Activated CD4-positive, alpha-beta T cell treated with anti-CD3 and anti-CD28 coated beads for 36 hours (primary cell): ENCODE results near the gene PACS1. TPM values are rescaled to one million over a fixed set of nuclear protein-coding genes. Genes with fewer than 3 reads are reported as not detected.

Experiments used
- ATAC-seq: fragments of 200-7000 bp; cut with Tn5 transposase; one replicate; pipeline ENCODE4 v1.10.0; 2021; ENCODE audit warnings: mild to moderate bottlenecking, moderate library complexity
- CTCF ChIA-PET: fragments of 350-600 bp; sonication (Branson Sonifier 250); formaldehyde crosslinking; loops from one replicate; lab custom pipeline; 2021; ENCODE audit warnings: antibody characterized with exemption; lab: Charles Lee
- POLR2A ChIA-PET: fragments of 350-600 bp; sonication (Branson Sonifier 250); formaldehyde crosslinking; loops from one replicate; lab custom pipeline; 2021; ENCODE audit warnings: antibody characterized with exemption, inconsistent platforms; lab: Charles Lee
- DNase-seq: peaks from one replicate; pipeline ENCODE4 v3.0.0-alpha.2; 2020
- H3K27ac Mint-ChIP-seq: one replicate; pipeline ENCODE4 v1.8.0; 2021; ENCODE audit warnings: mixed read lengths
- H3K27me3 Mint-ChIP-seq: one replicate; pipeline ENCODE4 v1.8.0; 2021; ENCODE audit warnings: mixed read lengths
- H3K36me3 Mint-ChIP-seq: one replicate; pipeline ENCODE4 v1.8.0; 2021; ENCODE audit warnings: low read depth, mixed read lengths
- H3K4me1 Mint-ChIP-seq: one replicate; pipeline ENCODE4 v1.8.0; 2021; ENCODE audit warnings: mixed read lengths
- H3K4me3 Mint-ChIP-seq: one replicate; pipeline ENCODE4 v1.8.0; 2021; ENCODE audit warnings: mild to moderate bottlenecking, moderate library complexity, mixed read lengths
- H3K9me3 Mint-ChIP-seq: one replicate; pipeline ENCODE4 v1.8.0; 2021; ENCODE audit warnings: low read depth, mixed read lengths
- intact Hi-C, 2 experiments: fragments of 100-400 bp; cut with DNase I in 1 of 2; cut with micrococcal nuclease in 1 of 2; formaldehyde crosslinking; loops; one replicate each; pipeline versions ENCODE4 v1.14.2 to v1.15.1; 2022 to 2024; cut with DNase I, micrococcal nuclease
- total RNA-seq, 2 experiments: library from RNA; stranded (reverse); gene quantifications; one replicate each; pipeline ENCODE4 v1.2.3, GENCODE V29; 2021

PACS1 gene
- total RNA-seq, 2 experiments from 2014 or later: 76.6 to 90.7 TPM

GRCh38 chr11:66157182-66157864 lies 87.3 kb downstream of the PACS1 start:
- ChIA-PET CTCF (no interaction called here), POLR2A (no interaction called here)
- H3K27me3 Mint-ChIP-seq: no peaks in the 10 kb centered on the region
- intact Hi-C loops: no loop called here
- DNase-seq (no peak), ATAC-seq (peak; percentile 75)
- peak overlapping the region; percentile 82 for H3K27ac Mint-ChIP-seq
- peaks cover 49% of the 10 kb centered on the region for H3K4me1 Mint-ChIP-seq
- H3K36me3 Mint-ChIP-seq: no peaks in the 10 kb centered on the region
- H3K9me3 Mint-ChIP-seq: no peaks in the 10 kb centered on the region
- no peak overlapping the region for H3K4me3 Mint-ChIP-seq

GRCh38 chr11:66158156-66158555 lies 88.1 kb downstream of the PACS1 start:
- DNase-seq (no peak), ATAC-seq (no peak)
- H3K4me3 Mint-ChIP-seq: no peak overlapping the region
- no peaks in the 10 kb centered on the region for H3K9me3 Mint-ChIP-seq
- H3K27me3 Mint-ChIP-seq: no peaks in the 10 kb centered on the region
- peak overlapping the region; percentile 29 for H3K27ac Mint-ChIP-seq
- peaks cover 44% of the 10 kb centered on the region for H3K4me1 Mint-ChIP-seq
- CTCF ChIA-PET: interaction anchor here (0.6 kb wide), 2 partner anchors 17 to 25 kb away, joined by 3 read pairs; no protein-coding TSS in a partner anchor
- POLR2A ChIA-PET: no interaction called here
- H3K36me3 Mint-ChIP-seq: no peaks in the 10 kb centered on the region
- intact Hi-C loops: no loop called here

GRCh38 chr11:66159324-66159984 lies 89.4 kb downstream of the PACS1 start:
- Mint-ChIP-seq H3K27ac (no peak overlapping the region), H3K4me1 (peaks cover 52% of the 10 kb centered on the region), H3K9me3 (no peaks in the 10 kb centered on the region), H3K4me3 (no peak overlapping the region), H3K27me3 (no peaks in the 10 kb centered on the region), H3K36me3 (no peaks in the 10 kb centered on the region)
- ChIA-PET CTCF (interaction anchor here (1.2 to 1.4 kb wide), 2 partner anchors 10 to 24 kb away, joined by 3 to 4 read pairs; no protein-coding TSS in a partner anchor), POLR2A (no interaction called here)
- intact Hi-C loops: no loop called here
- DNase-seq (no peak), ATAC-seq (no peak)

GRCh38 chr11:66160709-66161108 lies 90.6 kb downstream of the PACS1 start:
- Mint-ChIP-seq H3K4me1 (peaks cover 50% of the 10 kb centered on the region), H3K9me3 (no peaks in the 10 kb centered on the region), H3K4me3 (no peak overlapping the region), H3K36me3 (no peaks in the 10 kb centered on the region), H3K27ac (no peak overlapping the region), H3K27me3 (no peaks in the 10 kb centered on the region)
- intact Hi-C loops: no loop called here
- DNase-seq (no peak), ATAC-seq (no peak)
- POLR2A ChIA-PET: no interaction called here
- CTCF ChIA-PET: interaction anchor here (0.7 to 1.4 kb wide), 3 partner anchors 10 to 25 kb away, joined by 3 to 4 read pairs (median 4); no protein-coding TSS in a partner anchor

GRCh38 chr11:66168289-66168688 lies 98.2 kb downstream of the PACS1 start:
- peaks cover 6% of the 10 kb centered on the region for H3K36me3 Mint-ChIP-seq
- ChIA-PET POLR2A (no interaction called here), CTCF (interaction anchor here (0.5 to 1.2 kb wide), 3 partner anchors 14 to 1198 kb away, joined by 3 read pairs; no protein-coding TSS in a partner anchor)
- no peaks in the 10 kb centered on the region for H3K27me3 Mint-ChIP-seq
- H3K9me3 Mint-ChIP-seq: no peaks in the 10 kb centered on the region
- H3K4me3 Mint-ChIP-seq: no peak overlapping the region
- peaks cover 46% of the 10 kb centered on the region for H3K4me1 Mint-ChIP-seq
- no peak for DNase-seq
- H3K27ac Mint-ChIP-seq: no peak overlapping the region
- ATAC-seq: no peak
- intact Hi-C loops: no loop called here

- DNase-seq (peak; percentile 69), ATAC-seq (peak; percentile 96)
- no peaks in the 10 kb centered on the region for H3K27me3 Mint-ChIP-seq
- ChIA-PET CTCF (no interaction called here), POLR2A (no interaction called here)
- H3K4me1 Mint-ChIP-seq: peaks cover 34% of the 10 kb centered on the region
- intact Hi-C loops: no loop called here
- no peaks in the 10 kb centered on the region for H3K9me3 Mint-ChIP-seq
- H3K36me3 Mint-ChIP-seq: peaks cover 6% of the 10 kb centered on the region
- peak overlapping the region; percentile 11 for H3K27ac Mint-ChIP-seq
- no peak overlapping the region for H3K4me3 Mint-ChIP-seq
Measured at GRCh38 chr11:66172146-66172545, 102.1 kb downstream of the PACS1 start.

GRCh38 chr11:66176650-66177049 lies 106.6 kb downstream of the PACS1 start:
- Mint-ChIP-seq H3K4me3 (no peak overlapping the region), H3K9me3 (no peaks in the 10 kb centered on the region), H3K27ac (no peak overlapping the region), H3K36me3 (peaks cover 6% of the 10 kb centered on the region), H3K4me1 (peaks cover 21% of the 10 kb centered on the region), H3K27me3 (no peaks in the 10 kb centered on the region)
- ChIA-PET POLR2A (interaction anchor here (0.7 kb wide), 1 partner anchor 16 kb away, joined by 4 read pairs; no protein-coding TSS in a partner anchor), CTCF (interaction anchor here (0.7 kb wide), 1 partner anchor 9 kb away, joined by 3 read pairs; no protein-coding TSS in a partner anchor)
- DNase-seq (no peak), ATAC-seq (no peak)
- intact Hi-C loops: no loop called here

GRCh38 chr11:66178183-66178582 lies 108.1 kb downstream of the PACS1 start:
- POLR2A ChIA-PET: no interaction called here
- peaks cover 22% of the 10 kb centered on the region for H3K4me1 Mint-ChIP-seq

GRCh38 chr11:66178871-66179270 lies 108.8 kb downstream of the PACS1 start:
- POLR2A ChIA-PET: no interaction called here
- Mint-ChIP-seq H3K9me3 (no peaks in the 10 kb centered on the region), H3K4me1 (peaks cover 26% of the 10 kb centered on the region), H3K27ac (no peak overlapping the region), H3K27me3 (no peaks in the 10 kb centered on the region), H3K36me3 (no peaks in the 10 kb centered on the region), H3K4me3 (no peak overlapping the region)
- no peak for ATAC-seq
- no peak for DNase-seq
- intact Hi-C loops: no loop called here
- CTCF ChIA-PET: interaction anchor here (1.0 to 1.2 kb wide), 2 partner anchors 17 kb away, joined by 4 to 5 read pairs; no protein-coding TSS in a partner anchor

More at GRCh38 chr11:66178183-66178582, 108.1 kb downstream of the PACS1 start:
- no peak overlapping the region for H3K27ac Mint-ChIP-seq
- no peaks in the 10 kb centered on the region for H3K9me3 Mint-ChIP-seq
- CTCF ChIA-PET: no interaction called here
- H3K4me3 Mint-ChIP-seq: no peak overlapping the region
- intact Hi-C loops: no loop called here
- no peak for ATAC-seq
- no peak for DNase-seq
- no peaks in the 10 kb centered on the region for H3K27me3 Mint-ChIP-seq
- no peaks in the 10 kb centered on the region for H3K36me3 Mint-ChIP-seq

- no peak overlapping the region for H3K4me3 Mint-ChIP-seq
Measured at GRCh38 chr11:66181632-66182315, 111.7 kb downstream of the PACS1 start.

GRCh38 chr11:66183494-66184048 lies 113.5 kb downstream of the PACS1 start:
- Mint-ChIP-seq H3K27ac (no peak overlapping the region), H3K4me3 (no peak overlapping the region)

More at GRCh38 chr11:66181632-66182315, 111.7 kb downstream of the PACS1 start:
- H3K27me3 Mint-ChIP-seq: no peaks in the 10 kb centered on the region
- peaks cover 2% of the 10 kb centered on the region for H3K36me3 Mint-ChIP-seq
- CTCF ChIA-PET: interaction anchor here (0.8 to 1.1 kb wide), 2 partner anchors 137 to 160 kb away, joined by 3 to 5 read pairs; no protein-coding TSS in a partner anchor
- ATAC-seq: no peak
- H3K9me3 Mint-ChIP-seq: no peaks in the 10 kb centered on the region
- peak overlapping the region; percentile 15 for H3K27ac Mint-ChIP-seq
- intact Hi-C loops: no loop called here
- peaks cover 34% of the 10 kb centered on the region for H3K4me1 Mint-ChIP-seq
- POLR2A ChIA-PET: no interaction called here
- DNase-seq: no peak

More at GRCh38 chr11:66183494-66184048, 113.5 kb downstream of the PACS1 start:
- H3K36me3 Mint-ChIP-seq: peaks cover 11% of the 10 kb centered on the region
- H3K27me3 Mint-ChIP-seq: no peaks in the 10 kb centered on the region
- no peak for DNase-seq
- H3K4me1 Mint-ChIP-seq: peaks cover 46% of the 10 kb centered on the region
- no peaks in the 10 kb centered on the region for H3K9me3 Mint-ChIP-seq
- intact Hi-C loops: no loop called here
- ATAC-seq: peak; percentile 16
- CTCF ChIA-PET: interaction anchor here (1.0 to 1.1 kb wide), 3 partner anchors 25 to 139 kb away, joined by 3 to 4 read pairs (median 3); no protein-coding TSS in a partner anchor
- POLR2A ChIA-PET: no interaction called here
